Fibroblast of mammary gland (primary cell): ENCODE data around the gene UBR7.
"Not testable (repeated sequence)": the region's sequence is repeated elsewhere in the genome, so short reads cannot be mapped to it uniquely, and the experiment has no call there.

Experiments
- DNase-seq: peaks from one replicate; pipeline ENCODE4 v3.0.0-alpha.2; 2010; ENCODE audit warnings: low read depth
- H3K4me3 ChIP-seq: 2 replicates; pipeline ENCODE4 v1.5.1; 2011; ENCODE audit warnings: low read depth, mild to moderate bottlenecking, low read length, moderate library complexity; ENCODE audit not compliant: control insufficient read depth
- CTCF ChIP-seq: conservative IDR thresholded peaks from 2 replicates; pipeline ENCODE4 v1.5.1; 2011; ENCODE audit warnings: low read depth, low read length, inconsistent platforms; ENCODE audit not compliant: control insufficient read depth, insufficient read depth

Gene UBR7

GRCh38 chr14:93171376-93171775 is 35.7 kb upstream of the UBR7 start:
- no peak for TF ChIP-seq CTCF
- no peak for DNase-seq
- H3K4me3 ChIP-seq: no peak overlapping the region

GRCh38 chr14:93173943-93174395 is 33.1 kb upstream of the UBR7 start:
- TF ChIP-seq CTCF: no peak
- H3K4me3 ChIP-seq: no peak overlapping the region
- peak; percentile 14 for DNase-seq

GRCh38 chr14:93174731-93175130 is 32.3 kb upstream of the UBR7 start:
- not testable (repeated sequence) for DNase-seq, H3K4me3 ChIP-seq

GRCh38 chr14:93175492-93175891 is 31.6 kb upstream of the UBR7 start:
- no peak for DNase-seq
- no peak for TF ChIP-seq CTCF
- H3K4me3 ChIP-seq: no peak overlapping the region

- DNase-seq: no peak
- no peak for TF ChIP-seq CTCF
- peak overlapping the region; percentile 87 for H3K4me3 ChIP-seq
Measured at GRCh38 chr14:93183596-93184317, 23.3 kb upstream of the UBR7 start.

- peak; percentile 65 for DNase-seq
- H3K4me3 ChIP-seq: peak within 1 kb of the TSS; percentile 87
- TF ChIP-seq CTCF: no peak
Measured at GRCh38 chr14:93184391-93185348, 22.4 kb upstream of the UBR7 start, which contains the start of the genes LYSET and MOAP1. Gene LYSET, plus strand, starts transcription at chr14:93185317. Its CDS starts 89 bp downstream, at chr14:93185406. Gene MOAP1, minus strand, starts transcription at chr14:93184897. Its CDS starts 655 bp downstream, at chr14:93184242.

GRCh38 chr14:93185349-93185720 is 21.7 kb upstream of the UBR7 start:
- no peak for DNase-seq
- TF ChIP-seq CTCF: no peak

More at GRCh38 chr14:93185349-93185720, 21.7 kb upstream of the UBR7 start:
- H3K4me3 ChIP-seq: peak overlapping the region; percentile 87
